K562 (cell line): ENCODE results near the gene ZCCHC3. TPM values are rescaled to one million over a fixed set of nuclear protein-coding genes. Genes with fewer than 3 reads are reported as not detected.

Experiments used
- MBD2 ChIP-seq: sonication (generic); IDR thresholded peaks from 2 replicates; pipeline ENCODE4 v1.6.1; 2016; ENCODE audit warnings: low read depth, borderline replicate concordance
- MYBL2 ChIP-seq, 2 experiments: fragments of 450-650 bp in 1 of 2; sonication (generic) in 1 of 2; formaldehyde crosslinking in 1 of 2; IDR thresholded peaks; 2 replicates each; pipeline versions ENCODE4 v1.6.1 to v1.8.1; 2017 to 2022; ENCODE audit warnings: borderline replicate concordance in 1 of 2, inconsistent platforms in 1 of 2, low read depth in 1 of 2, mild to moderate bottlenecking in 1 of 2, missing genetic modification reagents in 1 of 2, moderate library complexity in 1 of 2
- NELFE ChIP-seq: IDR thresholded peaks from 2 replicates; pipeline ENCODE4 v1.6.1; 2011; ENCODE audit warnings: mild to moderate bottlenecking; ENCODE audit not compliant: insufficient read depth, insufficient read length
- NFIC ChIP-seq: fragments of 450-650 bp; IDR thresholded peaks from 2 replicates; pipeline ENCODE4 v1.6.1; 2017; ENCODE audit warnings: mild to moderate bottlenecking, inconsistent platforms
- POU5F1 ChIP-seq: fragments of 150-350 bp; IDR thresholded peaks from 2 replicates; pipeline ENCODE4 v1.6.1; 2014; ENCODE audit warnings: borderline replicate concordance, low read length, low read depth, mild to moderate bottlenecking; ENCODE audit not compliant: partially characterized antibody
- RCOR1 ChIP-seq, 2 experiments: IDR thresholded peaks; 2 replicates each; pipeline ENCODE4 v1.6.1; 2012; ENCODE audit warnings: low read depth in 2 of 2, low read length in 2 of 2, borderline replicate concordance in 1 of 2, improper control_type of control experiment in 1 of 2
- SUPT5H ChIP-seq: fragments of 450-650 bp; IDR thresholded peaks from 2 replicates; pipeline ENCODE4 v1.6.1; 2016
- TGIF2 ChIP-seq: sonication (generic); formaldehyde crosslinking; IDR thresholded peaks from 2 replicates; pipeline ENCODE4 v1.8.1; 2022; ENCODE audit warnings: mild to moderate bottlenecking, missing genetic modification reagents, moderate library complexity
- ZNF217 ChIP-seq: sonication (generic); formaldehyde crosslinking; IDR thresholded peaks from 2 replicates; pipeline ENCODE4 v1.8.0; 2022; ENCODE audit warnings: mild to moderate bottlenecking, missing genetic modification reagents
- ZNF253 ChIP-seq: fragments of 250-450 bp; sonication (Bioruptor Pico); conservative IDR thresholded peaks from 2 replicates; pipeline ENCODE4 v1.6.1; 2021; ENCODE audit warnings: mild to moderate bottlenecking
- ZNF280B ChIP-seq: fragments of 250-450 bp; sonication (Bioruptor Pico); IDR thresholded peaks from 2 replicates; pipeline ENCODE4 v1.5.1; 2021; ENCODE audit warnings: mild to moderate bottlenecking
- ZNF668 ChIP-seq: fragments of 250-450 bp; sonication (Bioruptor Pico); IDR thresholded peaks from 2 replicates; pipeline ENCODE4 v1.8.0; 2022; ENCODE audit warnings: mild to moderate bottlenecking, inconsistent platforms
- ZNF764 ChIP-seq: fragments of 250-450 bp; sonication (Bioruptor Pico); IDR thresholded peaks from 2 replicates; pipeline ENCODE4 v1.4.0; 2020; ENCODE audit warnings: low read depth, mild to moderate bottlenecking, moderate library complexity
- ZNF785 ChIP-seq: fragments of 250-450 bp; sonication (Bioruptor Pico); IDR thresholded peaks from 2 replicates; pipeline ENCODE4 v1.4.0; 2020; ENCODE audit warnings: mild to moderate bottlenecking
- polyA plus RNA-seq, 8 experiments: library from polyadenylated mRNA; depleted of rRNA in 4 of 8; stranded (reverse) in 5 of 8; unstranded in 3 of 8; fragments of >200 nt; fragmentation: Nextera tagmentation in 2 of 8; fragmentation: Illumina TruSeq in 1 of 8; extraction: Ambion mirVana in 2 of 8; extraction: Trizol in 1 of 8; gene quantifications; 2 replicates each; pipeline versions ENCODE4 v1.2.1 to v1.2.3, GENCODE V29; 2011 to 2014; ENCODE audit warnings: inconsistent platforms in 1 of 8, missing spikeins in 1 of 8
- total RNA-seq, 7 experiments: library from RNA; depleted of rRNA in 6 of 7; stranded (reverse); fragments of >200 nt in 6 of 7; fragmentation: Illumina TruSeq in 2 of 7; extraction: Trizol in 2 of 7; gene quantifications; 2 replicates each; pipeline versions ENCODE4 v1.2.1 to v1.2.3, GENCODE V29; 2011 to 2021; ENCODE audit warnings: low replicate concordance in 1 of 7
- TF ChIP-seq, protein P1 (sequence below): sonication (generic); formaldehyde crosslinking; IDR thresholded peaks from 2 replicates; pipeline ENCODE4 v1.8.0; 2023; ENCODE audit warnings: mild to moderate bottlenecking, missing genetic modification reagents
- TF ChIP-seq, protein P2 (sequence below), 2 experiments: fragments of 250-450 bp in 1 of 2; fragments of 450-650 bp in 1 of 2; sonication (Bioruptor Pico) in 1 of 2; IDR thresholded peaks; 2 replicates each; pipeline versions ENCODE4 v1.6.1 to v1.8.0; 2016 to 2021; ENCODE audit warnings: mild to moderate bottlenecking in 2 of 2, moderate library complexity in 2 of 2, missing compliant biosample characterization in 1 of 2, missing genetic modification characterization in 1 of 2
- TF ChIP-seq, protein P3 (sequence below): sonication (generic); formaldehyde crosslinking; IDR thresholded peaks from 2 replicates; pipeline ENCODE4 v1.8.0; 2022; ENCODE audit warnings: missing genetic modification reagents, mild to moderate bottlenecking, moderate library complexity, borderline replicate concordance
- TF ChIP-seq, protein P4 (sequence below): fragments of 450-650 bp; IDR thresholded peaks from 2 replicates; pipeline ENCODE4 v1.7.1; 2018; ENCODE audit warnings: mild to moderate bottlenecking, low read depth; ENCODE audit not compliant: partially characterized antibody

The ZCCHC3 gene
- total and polyA plus RNA-seq, 9 of the 15 experiments (the other 6 are each of a cell fraction or from before 2014, with no cell fraction given): 2.8 to 23.3 (median 16.5) TPM

DNA sequence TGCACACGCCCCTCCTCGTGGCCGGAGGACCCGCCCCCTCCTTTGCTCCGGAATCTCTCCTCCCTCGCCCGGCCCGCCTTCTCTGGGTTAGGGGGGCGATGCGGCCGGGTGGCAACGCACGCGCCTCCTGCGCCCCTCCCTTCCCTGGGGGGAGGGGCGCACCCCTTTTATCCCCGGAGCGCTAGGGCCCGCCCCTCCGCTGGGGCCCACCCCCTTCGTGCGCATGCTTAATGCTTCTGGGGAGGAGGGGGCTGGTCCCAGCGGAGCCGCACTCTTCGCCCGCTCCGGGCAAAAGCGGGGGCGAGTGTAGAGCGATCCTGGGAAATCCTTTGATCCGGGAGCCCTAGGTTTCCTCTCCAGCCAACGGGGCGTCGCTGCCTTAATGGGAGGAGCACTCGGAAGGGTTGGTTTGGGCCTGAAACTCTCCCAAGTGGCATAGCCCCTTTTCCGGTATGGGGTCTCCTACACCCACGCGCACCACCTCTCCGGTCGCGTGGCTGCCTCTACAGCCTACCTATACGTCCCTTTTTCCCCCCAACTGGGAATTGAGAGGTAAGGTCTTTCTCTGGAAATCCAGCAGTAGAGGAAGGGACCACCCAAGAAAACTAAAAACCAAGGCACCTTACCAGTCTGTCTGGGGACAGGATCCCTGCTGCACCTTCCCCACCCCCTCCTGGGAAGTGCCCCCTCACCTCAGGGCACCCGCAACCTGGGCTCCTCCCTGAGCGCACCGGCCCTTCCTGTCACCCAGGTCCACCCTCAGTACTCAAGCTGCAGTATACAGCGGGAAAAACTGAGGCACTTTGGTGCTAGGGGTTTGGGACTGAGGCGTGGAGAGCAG lies 30.0 kb downstream of the ZCCHC3 start (continued):
- TF ChIP-seq ZNF280B (CRISPR knock-in tag) (no peak), NFIC (no peak), RCOR1 (IDR thresholded peaks at IDR 0.05; ENCODE audit: borderline replicate concordance in 1 of 2, low read depth in 2 of 2, low read length in 2 of 2) (no peak), NELFE (no peak), MYBL2 (IDR thresholded peaks at IDR 0.05; ENCODE audit: low read depth) (no peak), MYBL2 (CRISPR knock-in tag; IDR thresholded peaks at IDR 0.05; ENCODE audit: borderline replicate concordance) (no peak), POU5F1 (no peak), ZNF785 (no peak), MBD2 (no peak), ZNF217 (no peak), TGIF2 (CRISPR knock-in tag) (no peak), ZNF253 (no peak), ZNF764 (CRISPR knock-in tag) (no peak), ZNF668 (CRISPR knock-in tag) (no peak), SUPT5H (peak; percentile 41; the same call in 1 of the 2 replicates)
- TF ChIP-seq, protein P1, sequence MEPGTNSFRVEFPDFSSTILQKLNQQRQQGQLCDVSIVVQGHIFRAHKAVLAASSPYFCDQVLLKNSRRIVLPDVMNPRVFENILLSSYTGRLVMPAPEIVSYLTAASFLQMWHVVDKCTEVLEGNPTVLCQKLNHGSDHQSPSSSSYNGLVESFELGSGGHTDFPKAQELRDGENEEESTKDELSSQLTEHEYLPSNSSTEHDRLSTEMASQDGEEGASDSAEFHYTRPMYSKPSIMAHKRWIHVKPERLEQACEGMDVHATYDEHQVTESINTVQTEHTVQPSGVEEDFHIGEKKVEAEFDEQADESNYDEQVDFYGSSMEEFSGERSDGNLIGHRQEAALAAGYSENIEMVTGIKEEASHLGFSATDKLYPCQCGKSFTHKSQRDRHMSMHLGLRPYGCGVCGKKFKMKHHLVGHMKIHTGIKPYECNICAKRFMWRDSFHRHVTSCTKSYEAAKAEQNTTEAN: no peak
- TF ChIP-seq, protein P2, sequence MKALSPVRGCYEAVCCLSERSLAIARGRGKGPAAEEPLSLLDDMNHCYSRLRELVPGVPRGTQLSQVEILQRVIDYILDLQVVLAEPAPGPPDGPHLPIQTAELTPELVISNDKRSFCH (CRISPR knock-in tag; IDR thresholded peaks at IDR 0.05): no peak
- TF ChIP-seq, protein P2 (tag; IDR thresholded peaks at IDR 0.05): no peak
- TF ChIP-seq, protein P3, sequence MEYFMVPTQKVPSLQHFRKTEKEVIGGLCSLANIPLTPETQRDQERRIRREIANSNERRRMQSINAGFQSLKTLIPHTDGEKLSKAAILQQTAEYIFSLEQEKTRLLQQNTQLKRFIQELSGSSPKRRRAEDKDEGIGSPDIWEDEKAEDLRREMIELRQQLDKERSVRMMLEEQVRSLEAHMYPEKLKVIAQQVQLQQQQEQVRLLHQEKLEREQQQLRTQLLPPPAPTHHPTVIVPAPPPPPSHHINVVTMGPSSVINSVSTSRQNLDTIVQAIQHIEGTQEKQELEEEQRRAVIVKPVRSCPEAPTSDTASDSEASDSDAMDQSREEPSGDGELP: peak; percentile 69; the same call in 1 of the 2 replicates
- TF ChIP-seq, protein P4, sequence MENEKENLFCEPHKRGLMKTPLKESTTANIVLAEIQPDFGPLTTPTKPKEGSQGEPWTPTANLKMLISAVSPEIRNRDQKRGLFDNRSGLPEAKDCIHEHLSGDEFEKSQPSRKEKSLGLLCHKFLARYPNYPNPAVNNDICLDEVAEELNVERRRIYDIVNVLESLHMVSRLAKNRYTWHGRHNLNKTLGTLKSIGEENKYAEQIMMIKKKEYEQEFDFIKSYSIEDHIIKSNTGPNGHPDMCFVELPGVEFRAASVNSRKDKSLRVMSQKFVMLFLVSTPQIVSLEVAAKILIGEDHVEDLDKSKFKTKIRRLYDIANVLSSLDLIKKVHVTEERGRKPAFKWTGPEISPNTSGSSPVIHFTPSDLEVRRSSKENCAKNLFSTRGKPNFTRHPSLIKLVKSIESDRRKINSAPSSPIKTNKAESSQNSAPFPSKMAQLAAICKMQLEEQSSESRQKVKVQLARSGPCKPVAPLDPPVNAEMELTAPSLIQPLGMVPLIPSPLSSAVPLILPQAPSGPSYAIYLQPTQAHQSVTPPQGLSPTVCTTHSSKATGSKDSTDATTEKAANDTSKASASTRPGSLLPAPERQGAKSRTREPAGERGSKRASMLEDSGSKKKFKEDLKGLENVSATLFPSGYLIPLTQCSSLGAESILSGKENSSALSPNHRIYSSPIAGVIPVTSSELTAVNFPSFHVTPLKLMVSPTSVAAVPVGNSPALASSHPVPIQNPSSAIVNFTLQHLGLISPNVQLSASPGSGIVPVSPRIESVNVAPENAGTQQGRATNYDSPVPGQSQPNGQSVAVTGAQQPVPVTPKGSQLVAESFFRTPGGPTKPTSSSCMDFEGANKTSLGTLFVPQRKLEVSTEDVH: no peak
